H1 (cell line): Measurements from ENCODE around the gene DNAL4. TPM values are rescaled to one million over a fixed set of nuclear protein-coding genes. Genes with fewer than 3 reads are reported as not detected.

Experiments
- CTCF ChIA-PET: fragments of 300-600 bp; sonication (Branson Sonifier 250); formaldehyde crosslinking; loops from one replicate; lab custom pipeline; 2021; ENCODE audit not compliant: partially characterized antibody; lab: Charles Lee
- POLR2A ChIA-PET: fragments of 300-600 bp; sonication (Branson Sonifier 250); formaldehyde crosslinking; loops from one replicate; lab custom pipeline; 2021; ENCODE audit warnings: inconsistent platforms; ENCODE audit not compliant: partially characterized antibody; lab: Charles Lee
- DNase-seq, 2 experiments: peaks; one replicate each; pipeline versions ENCODE4 v3.0.0 to v3.0.0-alpha.2; 2010 to 2022; ENCODE audit warnings: low spot score in 2 of 2, low read depth in 1 of 2, mixed read lengths in 1 of 2
- FAIRE-seq: peaks from 2 replicates; lab custom pipeline; 2011; peaks lifted over from hg19 to GRCh38; lab: Jason Lieb, UNC
- H2AFZ ChIP-seq: 2 replicates; pipeline ENCODE4 v1.8.1; 2012; ENCODE audit warnings: low read length, inconsistent platforms
- H2AK5ac ChIP-seq: 2 replicates; pipeline ENCODE4 v1.6.1; 2013; ENCODE audit warnings: low read depth, low read length
- H2BK120ac ChIP-seq: replicated peaks from 2 replicates; pipeline ENCODE3; 2013; ENCODE audit warnings: low read depth, low read length, inconsistent platforms
- H2BK12ac ChIP-seq: 2 replicates; pipeline ENCODE4 v1.6.1; 2013; ENCODE audit warnings: low read depth, low read length
- H2BK15ac ChIP-seq: 2 replicates; pipeline ENCODE4 v1.6.1; 2013; ENCODE audit warnings: low read length
- H2BK20ac ChIP-seq: 2 replicates; pipeline ENCODE4 v1.6.1; 2013; ENCODE audit warnings: low read length
- H2BK5ac ChIP-seq: 2 replicates; pipeline ENCODE4 v1.6.1; 2013; ENCODE audit warnings: low read depth, low read length
- H3K14ac ChIP-seq: 2 replicates; pipeline ENCODE4 v1.6.1; 2013; ENCODE audit warnings: inconsistent platforms; ENCODE audit not compliant: insufficient read length
- H3K18ac ChIP-seq: 2 replicates; pipeline ENCODE4 v1.6.1; 2013; ENCODE audit warnings: low read length; ENCODE audit errors: extremely low read depth
- H3K23ac ChIP-seq: 2 replicates; pipeline ENCODE4 v1.6.1; 2013; ENCODE audit warnings: inconsistent platforms; ENCODE audit not compliant: insufficient read length
- H3K23me2 ChIP-seq: 2 replicates; pipeline ENCODE4 v1.6.1; 2013; ENCODE audit warnings: low read depth, low read length
- H3K27ac ChIP-seq: 2 replicates; pipeline ENCODE4 v1.6.1; 2011; ENCODE audit warnings: low read depth, low read length, inconsistent platforms
- H3K27me3 ChIP-seq, 4 experiments: replicated peaks in 1 of 4; 1 replicate in 1 of 4; 2 replicates in 3 of 4; pipeline versions ENCODE4 v1.6.1 to v1.8.1; 2011 to 2013; ENCODE audit warnings: low read length in 3 of 4, mild to moderate bottlenecking in 3 of 4, inconsistent platforms in 2 of 4, mixed read lengths in 2 of 4, moderate library complexity in 1 of 4; ENCODE audit not compliant: control insufficient read depth in 3 of 4, insufficient read depth in 3 of 4; ENCODE audit errors: extremely low read depth in 1 of 4
- H3K36me3 ChIP-seq, 4 experiments: 2 replicates each; pipeline versions ENCODE4 v1.6.1 to v1.8.1; 2011 to 2013; ENCODE audit warnings: mild to moderate bottlenecking in 4 of 4, low read length in 3 of 4, moderate library complexity in 2 of 4, control low read depth in 1 of 4, inconsistent platforms in 1 of 4; ENCODE audit not compliant: insufficient read depth in 4 of 4, control insufficient read depth in 2 of 4
- H3K4ac ChIP-seq: replicated peaks from 2 replicates; pipeline ENCODE3; 2013; ENCODE audit warnings: low read length, low read depth, mixed read lengths, inconsistent platforms; ENCODE audit not compliant: insufficient read length
- H3K4me1 ChIP-seq, 4 experiments: replicated peaks in 1 of 4; 1 replicate in 1 of 4; 2 replicates in 3 of 4; pipeline versions ENCODE4 v1.6.1 to v1.8.1; 2011 to 2013; ENCODE audit warnings: low read length in 3 of 4, inconsistent platforms in 2 of 4, mixed read lengths in 1 of 4; ENCODE audit not compliant: insufficient read depth in 4 of 4, control insufficient read depth in 3 of 4
- H3K4me2 ChIP-seq, 2 experiments: 2 replicates each; pipeline versions ENCODE4 v1.6.1 to v1.8.1; 2011 to 2013; ENCODE audit warnings: low read depth in 2 of 2, low read length in 2 of 2, control low read depth in 1 of 2, inconsistent platforms in 1 of 2, mild to moderate bottlenecking in 1 of 2; ENCODE audit not compliant: insufficient read depth in 1 of 2
- H3K4me3 ChIP-seq, 4 experiments: fragments of 200-600, 300-600 bp in 1 of 4; sonication (generic), shearing (Covaris generic), sonication (Bioruptor Twin) in 1 of 4; 2 replicates each; pipeline versions ENCODE4 v1.5.1 to v1.8.1; 2011 to 2016; ENCODE audit warnings: low read length in 4 of 4, low read depth in 3 of 4, control low read depth in 2 of 4, inconsistent platforms in 2 of 4, mild to moderate bottlenecking in 2 of 4, mixed read lengths in 1 of 4, moderate library complexity in 1 of 4; ENCODE audit not compliant: insufficient read depth in 2 of 4; ENCODE audit errors: extremely low read depth in 1 of 4
- H3K56ac ChIP-seq: replicated peaks from 2 replicates; pipeline ENCODE3; 2013; ENCODE audit warnings: low read depth, mild to moderate bottlenecking, mixed read lengths, low read length, inconsistent platforms; ENCODE audit not compliant: insufficient read length
- H3K79me1 ChIP-seq: 2 replicates; pipeline ENCODE4 v1.6.1; 2013; ENCODE audit warnings: low read depth, low read length, control low read depth
- H3K79me2 ChIP-seq, 2 experiments: 2 replicates each; pipeline versions ENCODE4 v1.6.1 to v1.8.1; 2012 to 2013; ENCODE audit warnings: low read length in 2 of 2, mild to moderate bottlenecking in 2 of 2, inconsistent platforms in 1 of 2; ENCODE audit not compliant: insufficient read depth in 2 of 2, control insufficient read depth in 1 of 2
- H3K9ac ChIP-seq, 4 experiments: replicated peaks in 1 of 4; 1 replicate in 1 of 4; 2 replicates in 3 of 4; pipeline versions ENCODE4 v1.6.1 to v1.8.1; 2011 to 2013; ENCODE audit warnings: low read depth in 3 of 4, low read length in 3 of 4, control low read depth in 2 of 4, mild to moderate bottlenecking in 2 of 4, moderate library complexity in 2 of 4, inconsistent platforms in 1 of 4; ENCODE audit errors: extremely low read depth in 1 of 4
- H3K9me3 ChIP-seq, 2 experiments: 2 replicates each; pipeline versions ENCODE4 v1.6.1 to v1.8.1; 2012 to 2013; ENCODE audit warnings: mild to moderate bottlenecking in 2 of 2, moderate library complexity in 2 of 2, control low read depth in 1 of 2, inconsistent platforms in 1 of 2, low read depth in 1 of 2, low read length in 1 of 2, mixed read lengths in 1 of 2; ENCODE audit not compliant: insufficient read depth in 2 of 2
- H4K20me1 ChIP-seq, 2 experiments: replicated peaks in 1 of 2; 2 replicates each; pipeline versions ENCODE3 to v1.8.1; 2011 to 2013; ENCODE audit warnings: inconsistent platforms in 2 of 2, low read length in 2 of 2, mild to moderate bottlenecking in 1 of 2; ENCODE audit not compliant: insufficient read depth in 2 of 2, control insufficient read depth in 1 of 2
- H4K5ac ChIP-seq: 2 replicates; pipeline ENCODE4 v1.6.1; 2013; ENCODE audit warnings: low read length, low read depth, mixed read lengths, inconsistent platforms; ENCODE audit not compliant: insufficient read length
- H4K8ac ChIP-seq: 2 replicates; pipeline ENCODE4 v1.8.0; 2013; ENCODE audit warnings: mild to moderate bottlenecking, moderate library complexity, low read length, inconsistent platforms; ENCODE audit not compliant: insufficient read depth; ENCODE audit errors: extremely low read depth
- H4K91ac ChIP-seq: replicated peaks from 2 replicates; pipeline ENCODE3; 2013; ENCODE audit warnings: low read length, mixed read lengths, inconsistent platforms; ENCODE audit not compliant: insufficient read length
- ATF2 ChIP-seq: IDR thresholded peaks from 2 replicates; pipeline ENCODE4 v1.6.1; 2012; ENCODE audit warnings: low read length, inconsistent platforms
- BACH1 ChIP-seq: IDR thresholded peaks from 2 replicates; pipeline ENCODE4 v1.6.1; 2012; ENCODE audit warnings: low read length, improper control_type of control experiment
- BRCA1 ChIP-seq: IDR thresholded peaks from 2 replicates; pipeline ENCODE4 v1.6.1; 2012; ENCODE audit warnings: low read depth, low read length, improper control_type of control experiment
- CBX5 ChIP-seq: fragments of 300-800, 300-1000 bp; sonication (generic); IDR thresholded peaks from 2 replicates; pipeline ENCODE4 v1.7.1; 2016; ENCODE audit warnings: antibody characterized with exemption, low read length, low read depth
- EZH2 ChIP-seq: fragments of 200-600 bp; sonication (generic); IDR thresholded peaks from 2 replicates; pipeline ENCODE4 v1.7.1; 2012; ENCODE audit warnings: low read depth, mild to moderate bottlenecking, moderate library complexity, low read length, inconsistent platforms; ENCODE audit not compliant: severe bottlenecking
- JUND ChIP-seq: IDR thresholded peaks from 2 replicates; pipeline ENCODE4 v1.6.1; 2011; ENCODE audit warnings: mild to moderate bottlenecking, improper control_type of control experiment, low read length
- NRF1 ChIP-seq: IDR thresholded peaks from 2 replicates; pipeline ENCODE4 v1.6.1; 2011; ENCODE audit warnings: mild to moderate bottlenecking, low read depth, low read length, improper control_type of control experiment
- RBBP5 ChIP-seq: IDR thresholded peaks from 2 replicates; pipeline ENCODE4 v1.7.1; 2012; ENCODE audit warnings: low read depth, mild to moderate bottlenecking, inconsistent platforms, low read length, moderate library complexity, borderline replicate concordance
- RXRA ChIP-seq: IDR thresholded peaks from 2 replicates; pipeline ENCODE4 v1.6.1; 2011; ENCODE audit warnings: low read depth, mild to moderate bottlenecking, low read length, moderate library complexity; ENCODE audit not compliant: insufficient read depth
- SIRT6 ChIP-seq: IDR thresholded peaks from one replicate; pipeline ENCODE4 v1.7.1; 2012; ENCODE audit warnings: low read length, inconsistent platforms
- SRF ChIP-seq: IDR thresholded peaks from 2 replicates; pipeline ENCODE4 v1.6.1; 2011; ENCODE audit warnings: mild to moderate bottlenecking, low read depth, low read length, moderate library complexity
- SUZ12 ChIP-seq: fragments of 200-600 bp; sonication (generic); IDR thresholded peaks from 2 replicates; pipeline ENCODE4 v1.6.1; 2012; ENCODE audit warnings: mild to moderate bottlenecking, inconsistent platforms, low read length, moderate library complexity, mixed read lengths
- TEAD4 ChIP-seq: IDR thresholded peaks from 2 replicates; pipeline ENCODE4 v1.6.1; 2012; ENCODE audit warnings: low read depth, low read length, inconsistent platforms, mixed read lengths
- ZNF274 ChIP-seq: IDR thresholded peaks from 2 replicates; pipeline ENCODE4 v1.7.0; 2012; ENCODE audit warnings: low read length, borderline replicate concordance; ENCODE audit errors: extremely low read depth
- WGBS, 2 experiments: shearing (Covaris generic) in 1 of 2; methylation state at CpG; one replicate each; pipeline versions ENCODE4 v1.1.6 to v1.1.7; 2013 to 2015; ENCODE audit warnings: low lambda C conversion rate in 2 of 2, mixed read lengths in 2 of 2, inconsistent platforms in 1 of 2, low coverage in 1 of 2, missing lambda C conversion rate in 1 of 2; ENCODE audit not compliant: insufficient replicate concordance in 2 of 2, insufficient coverage in 1 of 2, insufficient read length in 1 of 2; ENCODE audit errors: extremely low coverage in 1 of 2, missing lambda C conversion rate in 1 of 2; 5-methylcytosine and 5-hydroxymethylcytosine counted together
- polyA plus RNA-seq, 7 experiments: library from polyadenylated mRNA; depleted of rRNA in 3 of 7; stranded (reverse) in 5 of 7; unstranded in 2 of 7; fragments of >200 nt in 5 of 7; fragments of 200-250 nt in 2 of 7; gene quantifications; 1 replicate in 5 of 7; 2 replicates in 1 of 7; 4 replicates in 1 of 7; pipeline versions ENCODE4 v1.2.1 to v1.2.3, GENCODE V29; 2011 to 2013; ENCODE audit warnings: missing spikeins in 2 of 7, mixed read lengths in 2 of 7
- total RNA-seq: library from RNA; stranded (reverse); fragmentation: NEBNext Ultra II Directional; extraction: Animal tissue kit (Norgen Biotek cat#: 25700); gene quantifications from 2 replicates; pipeline ENCODE4 v1.2.1, GENCODE V29; 2021

DNAL4 gene
- total and polyA plus RNA-seq, 2 of the 8 experiments (the other 6 are each of a cell fraction or from before 2014, with no cell fraction given), result 8.8 to 14.0 TPM

- H3K23me2 ChIP-seq, result peaks cover 5% of the 10 kb centered on the region
- no peak overlapping the region for H2BK120ac ChIP-seq
- no peak overlapping the region for H3K9ac ChIP-seq
- no peak overlapping the region for H2BK15ac ChIP-seq
- H2BK20ac ChIP-seq, result no peak overlapping the region
- no peak overlapping the region for H2AK5ac ChIP-seq
- POLR2A ChIA-PET, result no interaction called here
- no peak overlapping the region for H4K5ac ChIP-seq
- WGBS, 2 experiments, result 88% methylated on average over 6 of the region's 6 CpGs; no CpG with 5 or more reads in 1 of the 2 experiments
- peaks cover 0 to 3% of the 10 kb centered on the region in 2 experiments for H4K20me1 ChIP-seq
- no peak overlapping the region for H3K27ac ChIP-seq
- no peak overlapping the region for H3K4me3 ChIP-seq
- no peak overlapping the region for H3K18ac ChIP-seq
- H3K14ac ChIP-seq, result no peak overlapping the region
- CTCF ChIA-PET, result interaction anchor here (4.4 kb wide), 1 partner anchor 20 kb away, joined by 33 read pairs; no protein-coding TSS in a partner anchor
- H4K91ac ChIP-seq, result no peak overlapping the region
- no peak overlapping the region for H2BK5ac ChIP-seq
- no peak overlapping the region for H2AFZ ChIP-seq
- H3K27me3 ChIP-seq, result no peaks in the 10 kb centered on the region; a peak in 1 of 7 replicates
- H3K4me1 ChIP-seq, result peaks cover 0 to 4% (median 0%) of the 10 kb centered on the region in 4 experiments; a peak in 2 of 7 replicates
- FAIRE-seq (no peak), DNase-seq (no peak)
- H2BK12ac ChIP-seq, result no peak overlapping the region
- no peak overlapping the region for H3K4ac ChIP-seq
- no peak overlapping the region for H4K8ac ChIP-seq
- no peak overlapping the region for H3K23ac ChIP-seq
- no peaks in the 10 kb centered on the region for H3K9me3 ChIP-seq
- H3K79me2 ChIP-seq, result no peaks in the 10 kb centered on the region
- H3K56ac ChIP-seq, result no peak overlapping the region
- H3K36me3 ChIP-seq, result no peaks in the 10 kb centered on the region
- no peaks in the 10 kb centered on the region for H3K79me1 ChIP-seq
- no peak overlapping the region for H3K4me2 ChIP-seq
- TF ChIP-seq SIRT6 (no peak), BACH1 (no peak), RBBP5 (no peak), NRF1 (no peak), JUND (no peak), CBX5 (no peak), TEAD4 (no peak), BRCA1 (no peak), RXRA (no peak), SRF (no peak), ATF2 (no peak), EZH2 (no peak), ZNF274 (no peak), SUZ12 (no peak)
Observed at GRCh38 chr22:38788846-38789245, 5.1 kb downstream of the DNAL4 start.
